Adrenal gland (tissue), 5 donors: Measurements from ENCODE around the gene TSPOAP1.

Experiments used
- CTCF ChIP-seq, 6 experiments: fragments of 450-650 bp in 4 of 6; fragments of 200-600 bp in 2 of 6; sonication (generic) in 1 of 6; IDR thresholded peaks; 1 replicate in 5 of 6; 2 replicates in 1 of 6; pipeline versions ENCODE4 v1.5.1 to v1.8.0; 2016 to 2021; ENCODE audit warnings: antibody characterized with exemption in 6 of 6, mild to moderate bottlenecking in 2 of 6, moderate library complexity in 1 of 6
- POLR2A ChIP-seq, 2 donors: fragments of 450-650 bp; IDR thresholded peaks; one replicate each; pipeline ENCODE4 v1.6.1; 2017; ENCODE audit warnings: antibody characterized with exemption in 2 of 2, mild to moderate bottlenecking in 2 of 2, moderate library complexity in 1 of 2
- donor health status: DM: no; HTN: no; CAD: no.

DNA sequence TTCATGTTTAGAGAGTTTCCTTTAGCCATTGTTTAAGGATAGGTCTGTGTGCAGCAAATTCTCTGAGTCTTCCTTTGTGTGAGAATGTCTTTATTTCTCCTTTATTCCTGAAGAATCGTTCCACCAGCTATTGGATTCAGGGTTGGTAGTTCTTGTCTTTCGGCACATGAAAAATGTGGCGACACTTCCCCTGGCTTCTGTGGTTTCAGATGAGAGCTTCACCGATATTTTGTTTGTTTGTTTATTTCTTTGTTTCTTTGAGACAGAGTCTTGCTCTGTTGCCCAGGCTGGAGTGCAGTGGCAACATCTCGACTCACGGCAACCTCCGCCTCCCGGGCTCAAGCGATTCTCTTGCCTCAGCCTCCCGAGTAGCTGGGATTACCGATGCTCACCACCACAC lies 66.4 kb downstream of the TSPOAP1 start:
- TF ChIP-seq CTCF (IDR thresholded peaks at IDR 0.05): no peak
- TF ChIP-seq POLR2A (IDR thresholded peaks at IDR 0.05): no peak
